ENCODE measurements around the gene MLLT1.

GRCh38 chr19:6249296-6249695 is 30.5 kb downstream of the MLLT1 start:
- TF ChIP-seq POLR2A (IDR thresholded peaks at IDR 0.05; ENCODE audit: low read depth, low read length) = no peak
- TF ChIP-seq POLR2AphosphoS5 (IDR thresholded peaks at IDR 0.05; ENCODE audit: low read depth, low read length) = no peak
- TF ChIP-seq SPI1 (IDR thresholded peaks at IDR 0.05; ENCODE audit: low read depth, low read length) = no peak
- no peak for TF ChIP-seq TAF1 (IDR thresholded peaks at IDR 0.05; ENCODE audit: low read depth, low read length)

All from GM12891 (cell line).